Activated CD8-positive, alpha-beta T cell treated with anti-CD3 and anti-CD28 coated beads, Interleukin-2, amount 10 ng/mL, durations not matched to agents 7 days and 5 days (primary cell): ENCODE measurements around the gene TNFRSF6B. TPM values are rescaled to one million over a fixed set of nuclear protein-coding genes. Genes with fewer than 3 reads are reported as not detected.

Source experiments
- ATAC-seq: fragments of 150-1000 bp; cut with Tn5 transposase; one replicate; pipeline ENCODE4 v1.10.0; 2021; ENCODE audit warnings: moderate library complexity
- CTCF ChIA-PET: fragments of 350-600 bp; sonication (Branson Sonifier 250); formaldehyde crosslinking; loops from one replicate; lab custom pipeline; 2021; ENCODE audit warnings: antibody characterized with exemption; lab: Charles Lee
- POLR2A ChIA-PET: fragments of 350-600 bp; sonication (Branson Sonifier 250); formaldehyde crosslinking; loops from one replicate; lab custom pipeline; 2021; ENCODE audit warnings: antibody characterized with exemption; lab: Charles Lee
- DNase-seq: peaks from one replicate; pipeline ENCODE4 v3.0.0-alpha.2; 2020
- H3K27ac Mint-ChIP-seq: one replicate; pipeline ENCODE4 v1.8.0; 2021; ENCODE audit warnings: mild to moderate bottlenecking, mixed read lengths
- H3K27me3 Mint-ChIP-seq: one replicate; pipeline ENCODE4 v1.8.0; 2021; ENCODE audit warnings: low read depth, mixed read lengths
- H3K36me3 Mint-ChIP-seq: one replicate; pipeline ENCODE4 v1.8.0; 2021; ENCODE audit warnings: low read depth, mixed read lengths
- H3K4me1 Mint-ChIP-seq: one replicate; pipeline ENCODE4 v1.8.0; 2021; ENCODE audit warnings: low read depth, mixed read lengths
- H3K4me3 Mint-ChIP-seq: one replicate; pipeline ENCODE4 v1.8.0; 2021; ENCODE audit warnings: mild to moderate bottlenecking, mixed read lengths
- H3K9me3 Mint-ChIP-seq: one replicate; pipeline ENCODE4 v1.8.0; 2022; ENCODE audit warnings: mixed read lengths; ENCODE audit not compliant: insufficient read depth
- total RNA-seq, 2 experiments: library from RNA; stranded (reverse); gene quantifications; one replicate each; pipeline ENCODE4 v1.2.3, GENCODE V29; 2021

Gene TNFRSF6B
- total RNA-seq, 2 experiments from 2014 or later = not detected

DNA sequence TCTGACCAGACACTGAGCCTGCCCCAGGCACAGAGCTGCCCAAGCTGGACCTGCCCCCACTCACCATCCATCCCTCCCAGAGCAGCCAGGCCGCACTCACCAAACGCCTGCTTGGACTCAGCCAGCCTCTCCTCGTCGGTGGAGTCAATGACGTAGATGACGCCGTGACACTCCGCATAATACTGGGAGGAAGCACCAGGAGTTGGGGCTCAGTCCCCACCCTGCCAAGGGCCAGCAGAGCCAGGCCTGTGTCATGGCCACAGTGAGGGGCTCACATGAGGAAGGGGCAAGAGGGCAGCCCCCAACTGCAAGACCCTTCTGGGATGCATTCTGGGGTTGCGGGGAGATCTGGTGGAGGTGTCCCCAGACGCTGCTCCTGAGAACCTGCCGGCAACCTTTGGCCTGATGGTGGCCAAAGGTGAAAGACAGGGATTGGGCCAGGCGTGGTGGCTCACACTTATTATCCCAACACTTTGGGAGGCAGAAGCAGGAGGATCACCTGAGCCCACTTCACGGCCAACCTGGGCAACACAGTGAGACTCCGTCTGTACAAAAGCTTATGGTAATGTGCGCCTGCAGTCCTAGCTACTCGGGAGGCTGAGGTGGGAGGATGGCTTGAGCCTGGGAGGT, 5.7 kb downstream of the TNFRSF6B start:
- CTCF ChIA-PET = no interaction called here
- DNase-seq (no peak), ATAC-seq (no peak)
- peaks cover 16% of the 10 kb centered on the region for H3K4me1 Mint-ChIP-seq
- POLR2A ChIA-PET = no interaction called here
- peaks cover 27% of the 10 kb centered on the region for H3K36me3 Mint-ChIP-seq
- no peak overlapping the region for H3K4me3 Mint-ChIP-seq
- no peaks in the 10 kb centered on the region for H3K27me3 Mint-ChIP-seq
- H3K9me3 Mint-ChIP-seq = no peaks in the 10 kb centered on the region
- no peak overlapping the region for H3K27ac Mint-ChIP-seq

DNA sequence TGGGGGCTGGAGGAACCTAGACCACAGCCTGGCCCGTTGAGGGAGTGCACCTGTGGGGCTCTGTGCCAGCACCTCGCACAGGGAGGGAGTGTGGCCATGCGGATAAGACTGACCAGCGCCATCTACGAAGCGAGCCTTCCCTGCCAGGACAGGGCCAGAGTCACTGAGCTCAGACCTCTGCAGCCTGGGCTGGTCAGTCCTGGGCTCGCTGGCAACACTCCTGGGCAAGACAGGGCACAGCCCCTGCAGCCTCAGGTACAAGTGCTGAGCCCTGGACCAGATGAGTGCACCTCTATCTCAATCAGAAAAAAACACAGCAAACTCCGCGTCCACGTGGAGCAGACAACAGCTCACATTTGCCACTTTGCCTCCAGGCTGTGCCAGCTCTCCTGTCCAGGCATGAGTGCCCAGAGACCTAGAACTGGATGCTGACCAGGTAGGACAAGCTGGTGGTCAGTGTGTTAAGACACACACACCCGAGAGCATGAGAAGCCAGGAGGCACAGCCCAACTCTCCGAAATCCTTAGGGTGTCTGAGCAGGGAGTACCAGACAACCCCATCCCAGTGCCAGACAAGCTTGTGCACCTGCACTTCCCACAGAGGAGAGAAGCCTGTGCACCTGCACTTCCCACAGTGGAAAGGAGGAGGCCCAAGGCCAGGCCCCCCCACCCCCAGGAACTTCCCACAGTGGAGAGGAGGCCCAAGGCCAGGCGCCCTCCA, 6.5 kb downstream of the TNFRSF6B start:
- ChIA-PET POLR2A (no interaction called here), CTCF (no interaction called here)
- Mint-ChIP-seq H3K4me3 (no peak overlapping the region), H3K4me1 (peaks cover 12% of the 10 kb centered on the region), H3K27ac (no peak overlapping the region), H3K36me3 (peaks cover 27% of the 10 kb centered on the region), H3K9me3 (no peaks in the 10 kb centered on the region), H3K27me3 (no peaks in the 10 kb centered on the region)
- ATAC-seq (no peak), DNase-seq (no peak)

DNA sequence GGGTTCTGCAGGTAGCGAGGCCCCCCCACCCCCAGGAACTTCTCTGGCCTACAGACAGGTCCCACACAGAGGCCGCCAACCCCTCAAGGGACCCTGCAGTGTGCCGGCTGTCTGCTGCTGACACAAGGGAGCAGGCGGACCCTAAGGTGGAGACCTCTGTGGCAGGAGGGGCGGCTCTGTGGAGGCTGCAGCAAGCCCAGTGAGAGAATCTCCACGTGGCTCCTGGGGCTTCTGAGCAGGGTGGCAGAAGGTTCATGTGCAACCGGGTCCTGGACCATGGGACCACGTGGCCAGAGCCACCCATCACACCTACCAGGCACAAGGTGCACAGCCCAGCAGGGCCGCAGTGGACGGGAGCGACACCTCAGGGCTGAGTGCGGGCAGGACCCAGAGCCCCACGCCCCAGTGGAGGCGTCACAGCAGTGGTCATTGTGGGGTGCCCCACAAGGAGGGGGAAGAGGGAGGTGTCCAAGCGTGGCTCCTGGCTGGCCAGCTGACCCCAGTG, 7.1 kb downstream of the TNFRSF6B start:
- no peak overlapping the region for H3K27ac Mint-ChIP-seq
- no peak for DNase-seq
- H3K27me3 Mint-ChIP-seq = no peaks in the 10 kb centered on the region
- no peaks in the 10 kb centered on the region for H3K9me3 Mint-ChIP-seq
- peaks cover 29% of the 10 kb centered on the region for H3K36me3 Mint-ChIP-seq
- H3K4me3 Mint-ChIP-seq = no peak overlapping the region
- H3K4me1 Mint-ChIP-seq = peaks cover 14% of the 10 kb centered on the region
- POLR2A ChIA-PET = interaction anchor here (1.3 kb wide), 1 partner anchor 8 kb away, joined by 3 read pairs; no protein-coding TSS in a partner anchor
- CTCF ChIA-PET = interaction anchor here (1.3 kb wide), 1 partner anchor 83 kb away, joined by 3 read pairs; no protein-coding TSS in a partner anchor
- ATAC-seq = no peak

DNA sequence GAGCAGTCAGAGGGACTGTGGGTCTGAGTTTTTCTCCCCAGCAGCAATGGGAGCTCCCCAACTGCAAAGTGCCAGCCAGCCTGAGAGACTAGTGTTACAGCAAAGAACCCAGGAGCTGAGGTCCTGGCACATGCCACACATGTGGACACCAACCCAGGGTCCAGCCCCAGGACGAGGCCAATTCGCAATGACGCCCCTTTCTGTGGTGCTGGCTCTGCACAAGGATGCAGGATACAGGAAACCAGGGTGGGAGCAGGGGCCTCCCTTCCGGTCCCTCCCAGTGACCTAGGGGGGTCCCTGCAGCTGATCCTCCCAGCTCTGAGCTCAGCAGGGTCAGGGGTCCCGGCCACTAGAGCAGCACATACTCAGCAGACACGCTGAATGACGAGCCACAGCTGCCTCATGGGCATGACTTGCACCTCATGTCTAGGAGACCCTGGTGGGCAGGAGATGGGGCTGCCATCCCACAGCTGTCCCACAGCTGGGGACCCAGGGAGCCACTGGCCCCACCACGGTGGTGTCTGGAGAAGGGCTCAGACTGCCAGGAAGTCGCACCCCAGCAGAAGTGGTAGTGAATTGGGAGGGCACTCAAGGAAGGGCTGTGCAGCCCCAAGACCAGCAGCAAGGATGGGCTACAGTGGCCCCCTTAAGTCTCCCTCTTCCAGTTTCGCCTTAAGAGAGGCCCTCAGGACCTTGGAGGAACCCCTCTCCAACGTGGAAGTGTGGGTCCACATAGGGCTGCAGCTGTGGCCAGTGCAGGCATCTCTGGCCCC, 7.7 kb downstream of the TNFRSF6B start:
- Mint-ChIP-seq H3K36me3 (peaks cover 36% of the 10 kb centered on the region), H3K9me3 (no peaks in the 10 kb centered on the region), H3K27me3 (no peaks in the 10 kb centered on the region), H3K4me3 (no peak overlapping the region), H3K4me1 (peaks cover 20% of the 10 kb centered on the region), H3K27ac (no peak overlapping the region)
- DNase-seq (no peak), ATAC-seq (no peak)
- ChIA-PET POLR2A (interaction anchor here (1.3 kb wide), 1 partner anchor 9 kb away, joined by 3 read pairs; no protein-coding TSS in a partner anchor), CTCF (interaction anchor here (1.3 kb wide), 1 partner anchor 82 kb away, joined by 3 read pairs; no protein-coding TSS in a partner anchor)

DNA sequence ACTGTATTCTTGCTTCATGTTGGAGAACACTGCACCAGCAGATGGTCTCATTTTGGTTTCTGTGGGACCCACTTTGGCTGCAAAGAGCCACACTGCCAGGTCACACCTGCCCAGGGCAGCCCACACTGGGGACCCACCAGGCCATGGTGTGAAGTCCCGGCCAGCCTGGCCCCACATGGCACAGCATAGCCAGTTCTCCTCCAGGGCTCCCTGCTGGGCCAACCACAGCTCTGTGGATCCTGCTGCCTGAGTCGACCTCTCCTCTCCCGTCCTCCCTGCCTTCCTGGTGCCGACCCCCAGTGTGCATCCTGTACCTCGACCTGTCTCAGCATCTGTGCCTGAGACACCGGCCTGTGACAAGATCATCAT, 8.3 kb downstream of the TNFRSF6B start:
- CTCF ChIA-PET = interaction anchor here (1.3 kb wide), 1 partner anchor 82 kb away, joined by 3 read pairs; no protein-coding TSS in a partner anchor
- H3K27me3 Mint-ChIP-seq = no peaks in the 10 kb centered on the region
- DNase-seq (no peak), ATAC-seq (no peak)
- H3K4me1 Mint-ChIP-seq = peaks cover 25% of the 10 kb centered on the region
- H3K27ac Mint-ChIP-seq = no peak overlapping the region
- H3K9me3 Mint-ChIP-seq = no peaks in the 10 kb centered on the region
- H3K36me3 Mint-ChIP-seq = peaks cover 40% of the 10 kb centered on the region
- H3K4me3 Mint-ChIP-seq = no peak overlapping the region
- POLR2A ChIA-PET = interaction anchor here (1.3 kb wide), 1 partner anchor 9 kb away, joined by 3 read pairs; no protein-coding TSS in a partner anchor

DNA sequence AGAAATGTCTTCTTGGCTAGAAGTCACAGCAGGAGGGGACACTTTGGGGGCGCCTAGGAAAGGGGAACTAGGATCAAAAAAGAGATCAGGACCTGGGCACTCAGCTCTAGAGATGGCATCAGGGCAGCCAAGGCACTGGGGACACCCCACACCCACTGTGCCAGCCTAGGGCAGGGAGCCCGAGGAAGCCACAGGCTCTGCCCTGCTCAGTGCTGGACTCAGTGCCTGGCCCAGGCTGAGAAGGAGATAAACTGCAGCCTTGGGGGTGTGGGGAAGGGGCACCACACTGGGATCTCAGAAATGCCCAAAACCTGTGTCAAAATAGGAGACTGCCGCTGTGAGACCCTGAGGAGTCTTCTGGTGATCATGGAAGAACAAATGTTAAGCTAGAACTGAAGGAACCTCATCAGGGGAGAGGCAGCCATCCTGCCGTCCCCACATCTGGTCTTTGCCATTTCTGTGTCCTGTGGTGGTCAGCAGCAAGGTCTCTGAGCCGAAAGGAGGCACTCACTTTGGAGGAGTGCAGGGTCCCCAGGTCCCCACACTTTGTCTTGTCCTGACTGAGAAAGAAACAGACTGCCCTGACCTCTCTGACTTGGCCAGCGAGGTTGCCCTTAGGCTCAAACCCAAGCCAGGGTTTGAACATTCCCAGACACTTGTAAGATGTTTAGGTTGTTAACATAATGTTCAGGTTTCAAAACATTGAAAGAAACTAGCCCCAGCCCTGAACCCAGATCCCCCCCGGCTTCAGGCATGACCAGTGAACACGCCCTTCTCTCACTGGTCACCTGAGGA, 9.0 kb downstream of the TNFRSF6B start:
- Mint-ChIP-seq H3K36me3 (peaks cover 42% of the 10 kb centered on the region), H3K9me3 (no peaks in the 10 kb centered on the region), H3K4me3 (peak overlapping the region; percentile 90), H3K27ac (no peak overlapping the region), H3K27me3 (no peaks in the 10 kb centered on the region), H3K4me1 (peaks cover 29% of the 10 kb centered on the region)
- ChIA-PET CTCF (interaction anchor here (1.4 to 4.2 kb wide), 4 partner anchors 32 to 159 kb away, joined by 5 to 70 read pairs (median 30); partner anchors contain the start of genes LIME1, SLC2A4RG and TPD52L2), POLR2A (no interaction called here)
- no peak for ATAC-seq
- no peak for DNase-seq

DNA sequence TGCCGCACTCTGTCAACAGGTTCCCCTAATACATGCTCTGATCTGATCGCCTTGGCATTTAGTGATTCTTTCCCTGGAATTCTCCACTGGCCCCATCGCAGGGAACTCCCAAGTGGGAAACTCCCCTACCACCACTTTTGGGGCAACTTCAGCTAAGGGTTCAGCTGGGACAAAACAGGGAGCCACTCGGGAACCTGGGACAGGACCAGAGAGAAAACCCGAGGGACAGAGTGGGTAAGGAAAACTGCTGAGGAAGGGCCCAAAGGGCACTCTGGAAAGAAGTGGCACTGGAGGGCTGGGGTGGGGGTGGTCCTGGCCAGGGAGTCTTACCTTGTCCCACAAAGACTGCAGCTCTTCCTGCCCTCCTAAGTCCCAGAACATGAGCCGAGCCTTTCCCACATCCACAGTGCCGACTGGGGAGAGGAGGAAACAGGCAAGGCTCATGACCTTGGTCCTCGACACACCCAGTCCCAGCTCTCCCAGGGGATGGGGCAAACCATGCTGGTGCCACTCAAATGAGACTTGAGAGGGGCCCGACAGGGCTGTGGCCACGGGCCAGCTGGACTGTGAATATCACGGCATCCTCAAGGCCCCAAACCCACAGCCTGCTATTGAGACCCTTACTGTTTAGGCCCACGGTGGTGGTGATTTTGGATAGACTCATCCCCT, 9.7 kb downstream of the TNFRSF6B start:
- no peaks in the 10 kb centered on the region for H3K27me3 Mint-ChIP-seq
- H3K36me3 Mint-ChIP-seq = peaks cover 49% of the 10 kb centered on the region
- peak overlapping the region; percentile 81 for H3K27ac Mint-ChIP-seq
- DNase-seq (no peak), ATAC-seq (no peak)
- H3K4me1 Mint-ChIP-seq = peaks cover 36% of the 10 kb centered on the region
- H3K4me3 Mint-ChIP-seq = peak overlapping the region; percentile 90
- POLR2A ChIA-PET = interaction anchor here (1.3 kb wide), 1 partner anchor 159 kb away, joined by 4 read pairs; the partner anchor contains the start of gene TPD52L2
- no peaks in the 10 kb centered on the region for H3K9me3 Mint-ChIP-seq
- CTCF ChIA-PET = interaction anchor here (0.6 to 4.2 kb wide), 5 partner anchors 27 to 158 kb away, joined by 3 to 70 read pairs (median 15); partner anchors contain the start of genes LIME1, SLC2A4RG and TPD52L2

DNA sequence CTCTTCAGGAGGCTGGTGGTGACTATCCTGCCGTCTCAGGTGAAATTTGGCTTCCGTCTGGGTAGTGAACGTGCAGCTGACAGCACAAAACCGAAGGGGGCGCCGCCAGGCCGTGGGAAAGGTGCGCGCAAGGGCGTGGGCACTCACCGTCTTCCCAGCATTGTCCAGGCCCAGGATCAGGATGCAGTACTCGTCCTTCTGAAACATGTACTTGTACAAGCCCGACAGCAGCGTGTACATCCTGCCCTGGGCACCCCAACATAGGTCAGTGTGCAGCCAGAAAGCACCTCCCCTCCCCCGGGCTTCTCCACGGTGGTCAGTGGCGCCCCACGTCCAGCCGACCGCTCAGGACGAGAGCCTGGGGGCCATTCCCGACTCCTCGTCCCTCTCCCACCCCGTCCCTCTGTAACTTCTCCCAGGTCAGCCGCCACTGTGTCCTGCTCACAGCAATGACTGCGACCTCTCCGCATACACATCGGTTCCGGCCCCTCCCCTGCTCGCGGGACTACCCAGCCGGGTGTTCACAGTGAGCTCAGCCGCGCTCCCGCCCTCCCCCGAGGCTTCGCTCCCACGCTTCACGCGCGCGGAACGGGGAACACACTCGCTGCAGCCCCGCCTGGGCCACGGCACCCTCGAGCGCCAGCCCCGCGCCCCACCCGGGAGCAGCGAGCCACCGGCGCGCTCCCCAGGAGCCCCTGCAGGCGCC, 10.6 kb downstream of the TNFRSF6B start:
- H3K4me3 Mint-ChIP-seq = peak overlapping the region; percentile 90
- H3K27me3 Mint-ChIP-seq = no peaks in the 10 kb centered on the region
- no peaks in the 10 kb centered on the region for H3K9me3 Mint-ChIP-seq
- ATAC-seq (peak; percentile 62), DNase-seq (peak; percentile 76)
- H3K27ac Mint-ChIP-seq = peak overlapping the region; percentile 81
- H3K36me3 Mint-ChIP-seq = peaks cover 58% of the 10 kb centered on the region
- ChIA-PET CTCF (interaction anchor here (0.6 to 4.2 kb wide), 25 partner anchors 8 to 351 kb away, joined by 3 to 70 read pairs (median 5); partner anchors contain the start of genes LIME1, RTEL1, SAMD10 and SLC2A4RG), POLR2A (interaction anchor here (0.6 to 2.2 kb wide), 12 partner anchors 9 to 262 kb away, joined by 3 to 19 read pairs (median 4); partner anchors contain the start of genes LIME1, RTEL1, SLC2A4RG and TPD52L2)
- peaks cover 38% of the 10 kb centered on the region for H3K4me1 Mint-ChIP-seq

DNA sequence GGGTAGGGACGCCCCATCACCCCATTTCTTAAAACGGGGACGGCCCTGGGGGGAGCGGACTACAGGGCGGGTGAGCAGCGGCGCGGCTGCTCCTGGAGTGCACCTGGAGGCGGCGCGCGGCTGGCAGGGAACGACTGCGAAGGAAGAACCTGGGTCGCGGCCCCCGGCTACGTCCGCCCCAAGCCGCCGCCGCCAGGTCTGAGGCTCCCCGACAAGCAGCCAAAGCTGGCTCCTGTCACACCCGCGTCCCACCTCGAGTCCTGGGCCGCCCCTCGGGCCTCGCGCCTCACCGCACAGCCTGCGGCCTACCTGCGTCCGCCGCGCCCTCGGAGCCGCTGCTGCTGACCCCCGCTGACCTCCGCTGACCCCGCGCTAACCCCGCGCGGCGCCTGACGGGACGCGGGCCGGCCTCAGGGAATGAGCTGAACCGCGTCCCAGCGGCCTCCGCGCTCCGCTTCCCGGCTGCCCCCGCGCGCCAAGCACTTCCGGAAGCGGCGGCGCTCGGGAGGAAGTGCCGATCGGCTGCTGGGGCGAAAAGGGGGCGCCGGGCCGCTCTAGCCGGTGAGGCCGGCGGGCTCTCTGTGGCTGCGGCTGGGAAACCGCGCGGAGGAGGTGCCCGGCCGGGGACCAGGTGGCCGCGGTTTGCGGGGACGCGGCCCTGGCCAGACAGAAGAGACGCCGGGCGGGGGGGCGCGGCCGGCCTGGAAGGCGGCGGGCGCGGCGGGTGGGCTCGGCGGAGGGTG, 11.3 kb downstream of the TNFRSF6B start, which contains the start of the genes ARFRP1 and ZGPAT:
TSS of gene ARFRP1 (minus strand) at position 419 of the 743 bp plus-strand sequence. CDS start 885 bp downstream, outside the sequence.
TSS of gene ZGPAT (plus strand) at position 482 of the 743 bp plus-strand sequence. CDS start 542 bp downstream, outside the sequence.
- no peaks in the 10 kb centered on the region for H3K9me3 Mint-ChIP-seq
- peak; percentile 90 for DNase-seq
- peak; percentile 81 for ATAC-seq
- peaks cover 44% of the 10 kb centered on the region for H3K4me1 Mint-ChIP-seq
- POLR2A ChIA-PET = interaction anchor here (0.6 to 2.2 kb wide), 20 partner anchors 9 to 356 kb away, joined by 3 to 19 read pairs (median 4); partner anchors contain the start of genes GMEB2, LIME1, RTEL1 and SLC2A4RG
- no peaks in the 10 kb centered on the region for H3K27me3 Mint-ChIP-seq
- H3K36me3 Mint-ChIP-seq = peaks cover 65% of the 10 kb centered on the region
- CTCF ChIA-PET = interaction anchor here (0.6 to 4.2 kb wide), 28 partner anchors 8 to 350 kb away, joined by 3 to 70 read pairs (median 4); partner anchors contain the start of genes GMEB2, LIME1, RTEL1 and SAMD10
- peak within 1 kb of the TSS; percentile 81 for H3K27ac Mint-ChIP-seq
- H3K4me3 Mint-ChIP-seq = peak within 1 kb of the TSS; percentile 90
